Spleen (tissue), 11 donors: ENCODE data around the gene C5orf63. TPM values are rescaled to one million over a fixed set of nuclear protein-coding genes. Genes with fewer than 3 reads are reported as not detected.
"Not testable (repeated sequence)": the region's sequence is repeated elsewhere in the genome, so short reads cannot be mapped to it uniquely, and the experiment has no call there.

Experiments used
- DNase-seq: peaks from one replicate; pipeline ENCODE4 v3.0.0-alpha.2; 2020
- H3K27ac ChIP-seq, 8 donors: fragments of 200-600 bp; sonication (generic) in 7 of 8; 1 replicate in 4 of 8; 2 replicates in 4 of 8; pipeline versions ENCODE4 v1.5.0 to v1.8.0; 2016 to 2021; ENCODE audit warnings: inconsistent platforms in 4 of 8, mild to moderate bottlenecking in 4 of 8, moderate library complexity in 1 of 8
- H3K27me3 ChIP-seq, 7 donors: fragments of 200-600 bp; sonication (generic) in 6 of 7; replicated peaks in 1 of 7; 1 replicate in 4 of 7; 2 replicates in 3 of 7; pipeline versions ENCODE4 v1.5.0 to v1.8.0; 2016 to 2021; ENCODE audit warnings: inconsistent platforms in 3 of 7, mild to moderate bottlenecking in 1 of 7
- H3K36me3 ChIP-seq, 6 donors: fragments of 200-600 bp; sonication (generic) in 5 of 6; 1 replicate in 4 of 6; 2 replicates in 2 of 6; pipeline versions ENCODE4 v1.5.0 to v1.8.0; 2016 to 2021; ENCODE audit warnings: inconsistent platforms in 2 of 6
- H3K4me1 ChIP-seq, 6 donors: fragments of 200-600 bp; sonication (generic) in 5 of 6; 1 replicate in 3 of 6; 2 replicates in 3 of 6; pipeline versions ENCODE4 v1.5.0 to v1.8.0; 2016 to 2021; ENCODE audit warnings: inconsistent platforms in 3 of 6
- H3K4me3 ChIP-seq, 8 donors: fragments of 200-600 bp; sonication (generic) in 7 of 8; 1 replicate in 4 of 8; 2 replicates in 4 of 8; pipeline versions ENCODE4 v1.5.0 to v1.8.0; 2016 to 2021; ENCODE audit warnings: inconsistent platforms in 4 of 8, mild to moderate bottlenecking in 4 of 8, moderate library complexity in 2 of 8
- H3K9me3 ChIP-seq, 8 donors: fragments of 200-600 bp; sonication (generic) in 7 of 8; 1 replicate in 4 of 8; 2 replicates in 4 of 8; pipeline versions ENCODE4 v1.5.0 to v1.8.0; 2016 to 2021; ENCODE audit warnings: inconsistent platforms in 4 of 8
- CTCF ChIP-seq, 11 experiments: fragments of 200-600 bp in 7 of 11; fragments of 450-650 bp in 4 of 11; sonication (generic) in 4 of 11; IDR thresholded peaks in 8 of 11; conservative IDR thresholded peaks in 3 of 11; 1 replicate in 7 of 11; 2 replicates in 4 of 11; pipeline versions ENCODE4 v1.4.0 to v1.8.0; 2016 to 2021; ENCODE audit warnings: antibody characterized with exemption in 11 of 11, inconsistent platforms in 4 of 11, mild to moderate bottlenecking in 1 of 11
- POLR2A ChIP-seq, 3 donors: fragments of 450-650 bp; IDR thresholded peaks; one replicate each; pipeline ENCODE4 v1.5.1; 2017; ENCODE audit warnings: antibody characterized with exemption in 3 of 3, mild to moderate bottlenecking in 1 of 3
- POLR2AphosphoS5 ChIP-seq, 3 donors: sonication (generic); formaldehyde crosslinking; IDR thresholded peaks; one replicate each; pipeline ENCODE4 v1.5.1; 2017; ENCODE audit warnings: antibody characterized with exemption in 3 of 3
- WGBS, 5 donors: extraction: QIAGEN DNeasy Blood & Tissue Kit in 3 of 5; methylation state at CpG; one replicate each; pipeline versions ENCODE4 v1.1.5 to v1.1.7; 2013 to 2018; 5-methylcytosine and 5-hydroxymethylcytosine counted together
- intact Hi-C: fragments of 100-400 bp; cut with DNase I; formaldehyde crosslinking; loops from one replicate; pipeline ENCODE4 v1.15.0; 2023; ENCODE audit warnings: low total_unique reads
- polyA plus RNA-seq, 3 donors: library from polyadenylated mRNA; stranded (reverse); fragments of 200-250 nt; gene quantifications; one replicate each; pipeline ENCODE4 v1.2.1, GENCODE V29; 2013
- total RNA-seq, 7 donors: library from RNA; depleted of rRNA in 3 of 7; stranded (reverse); fragments of >200 nt in 3 of 7; fragmentation: NEBNext Ultra II Directional in 4 of 7; extraction: Animal tissue kit (Norgen Biotek cat#: 25700) in 4 of 7; gene quantifications; one replicate each; pipeline versions ENCODE4 v1.1.0 to v1.2.1, GENCODE V29; 2016 to 2021
- donor health status: healthy with polysubstance abuse.
- donor health status: DM: no; HTN: no; CAD: no; lungs with moderate emphysema.
- donor health status: DM: no; HTN: no; CAD: no.
- donor health status: Bipolar disorder and iron deficiency.
- donor health status: healthy.
- donor health status: DM: no; HTN: no; CAD: no.
- donor health status: DM: yes; HTN: yes; CAD: no.

The C5orf63 gene
- total and polyA plus RNA-seq, 10 donors = 2.3 to 10.1 (median 4.8) TPM

- Histone ChIP-seq H3K27ac (no peak overlapping the region), H3K4me1 (peaks cover 10 to 59% (median 18%) of the 10 kb centered on the region in 6 donors), H3K9me3 (no peaks in the 10 kb centered on the region), H3K27me3 (no peaks in the 10 kb centered on the region), H3K36me3 (no peaks in the 10 kb centered on the region), H3K4me3 (no peak overlapping the region)
- WGBS, 5 donors = 93 to 100% (median 94%) methylated on average over 1 of the region's 1 CpG
- TF ChIP-seq POLR2A (IDR thresholded peaks at IDR 0.05) (no peak), POLR2AphosphoS5 (IDR thresholded peaks at IDR 0.05) (no peak), CTCF (IDR thresholded peaks at IDR 0.05 in 8 of 11, conservative IDR thresholded peaks at IDR 0.05 in 3 of 11) (no peak)
- DNase-seq = no peak
- intact Hi-C loops = no loop called here
Measured at GRCh38 chr5:127009784-127010183, 63.5 kb downstream of the C5orf63 start.

- Histone ChIP-seq H3K27ac (no peak overlapping the region), H3K36me3 (no peaks in the 10 kb centered on the region), H3K4me3 (no peak overlapping the region), H3K27me3 (no peaks in the 10 kb centered on the region), H3K9me3 (no peaks in the 10 kb centered on the region), H3K4me1 (peaks cover 3 to 57% (median 12%) of the 10 kb centered on the region in 6 donors)
- TF ChIP-seq POLR2A (IDR thresholded peaks at IDR 0.05) = no peak
- TF ChIP-seq CTCF (IDR thresholded peaks at IDR 0.05 in 8 of 11, conservative IDR thresholded peaks at IDR 0.05 in 3 of 11) = no peak
- no peak for TF ChIP-seq POLR2AphosphoS5 (IDR thresholded peaks at IDR 0.05)
- no peak for DNase-seq
- intact Hi-C loops = no loop called here
- 79 to 94% (median 92%) methylated on average over 6 of the region's 6 CpGs for WGBS, 5 donors
Measured at GRCh38 chr5:127008300-127008975, 64.9 kb downstream of the C5orf63 start.

- no peak overlapping the region for H3K4me3 ChIP-seq
- H3K9me3 ChIP-seq = no peaks in the 10 kb centered on the region
- H3K36me3 ChIP-seq = no peaks in the 10 kb centered on the region
- intact Hi-C loops = no loop called here
- H3K27ac ChIP-seq = no peak overlapping the region
- TF ChIP-seq POLR2A (IDR thresholded peaks at IDR 0.05) (no peak), POLR2AphosphoS5 (IDR thresholded peaks at IDR 0.05) (no peak), CTCF (IDR thresholded peaks at IDR 0.05 in 8 of 11, conservative IDR thresholded peaks at IDR 0.05 in 3 of 11) (no peak)
- H3K4me1 ChIP-seq = peaks cover 0 to 48% (median 7%) of the 10 kb centered on the region in 6 donors
- 84 to 93% (median 87%) methylated on average over 1 of the region's 1 CpG for WGBS, 5 donors
- no peaks in the 10 kb centered on the region for H3K27me3 ChIP-seq
- DNase-seq = no peak
Measured at GRCh38 chr5:127007522-127007921, 65.8 kb downstream of the C5orf63 start.

GRCh38 chr5:127006744-127007143, 66.6 kb downstream of the C5orf63 start:
- Histone ChIP-seq H3K4me1 (peaks cover 0 to 40% (median 5%) of the 10 kb centered on the region in 6 donors), H3K9me3 (no peaks in the 10 kb centered on the region), H3K27ac (no peak overlapping the region), H3K27me3 (no peaks in the 10 kb centered on the region), H3K36me3 (no peaks in the 10 kb centered on the region), H3K4me3 (no peak overlapping the region)
- TF ChIP-seq POLR2AphosphoS5 (IDR thresholded peaks at IDR 0.05) (no peak), POLR2A (IDR thresholded peaks at IDR 0.05) (no peak), CTCF (IDR thresholded peaks at IDR 0.05 in 8 of 11, conservative IDR thresholded peaks at IDR 0.05 in 3 of 11) (no peak)
- 35 to 47% (median 37%) methylated on average over 5 of the region's 5 CpGs for WGBS, 5 donors
- DNase-seq = no peak
- intact Hi-C loops = no loop called here

GRCh38 chr5:127005282-127005681, 68.0 kb downstream of the C5orf63 start:
- H3K27ac ChIP-seq, H3K36me3 ChIP-seq, intact Hi-C loops, H3K27me3 ChIP-seq, H3K9me3 ChIP-seq, H3K4me3 ChIP-seq, DNase-seq: not testable (repeated sequence)
- 76 to 87% (median 84%) methylated on average over 3 of the region's 3 CpGs for WGBS, 5 donors
- H3K4me1 ChIP-seq = peaks cover 0 to 38% (median 5%) of the 10 kb centered on the region in 6 donors
